HepG2 (cell line): Measurements from ENCODE around the gene CD2AP. TPM values are rescaled to one million over a fixed set of nuclear protein-coding genes. Genes with fewer than 3 reads are reported as not detected.

Experiments used
- ATAC-seq: fragments of 200-7000 bp; cut with Tn5 transposase; 3 replicates; pipeline ENCODE4 v1.9.1; 2020; ENCODE audit warnings: mild to moderate bottlenecking, moderate library complexity
- BruUV-seq: library from RNA; stranded (reverse); fragments of 400-500 nt; replicated peaks from 2 replicates; lab custom pipeline; 2021; lab: Mats Ljungman, UMichigan
- CTCF ChIA-PET: fragments of 300-600 bp; formaldehyde crosslinking; extraction: SDS; loops from one replicate; lab custom pipeline; 2021; ENCODE audit warnings: low total read pairs, inconsistent platforms, low intra/inter-chr PET ratio; lab: Yijun Ruan, JAX
- POLR2A ChIA-PET: fragments of 350-600 bp; sonication (Branson Sonifier 250); formaldehyde crosslinking; loops from one replicate; lab custom pipeline; 2020; ENCODE audit warnings: antibody characterized with exemption, inconsistent platforms; lab: Yijun Ruan, JAX
- DNase-seq: peaks from one replicate; pipeline ENCODE4 v3.0.0-alpha.2; 2015; ENCODE audit warnings: low spot score
- FAIRE-seq: peaks from 3 replicates; lab custom pipeline; 2011; peaks lifted over from hg19 to GRCh38; lab: Jason Lieb, UNC
- H2AFZ ChIP-seq: one replicate; pipeline ENCODE4 v1.6.1; 2011; ENCODE audit warnings: low read length, inconsistent platforms
- H3K27ac ChIP-seq: fragments of 300-600 bp; 3 replicates; pipeline ENCODE4 v1.8.0; 2011; ENCODE audit warnings: mixed run types, mild to moderate bottlenecking, mixed read lengths, low read length, inconsistent platforms; ENCODE audit not compliant: insufficient read depth; ENCODE audit errors: extremely low read length
- H3K27me3 ChIP-seq, 2 experiments: fragments of 200-600 bp in 1 of 2; 2 replicates in 1 of 2; 3 replicates in 1 of 2; pipeline versions ENCODE4 v1.6.0 to v1.8.0; 2011; ENCODE audit warnings: low read length in 2 of 2, mild to moderate bottlenecking in 2 of 2, moderate library complexity in 2 of 2, inconsistent platforms in 1 of 2; ENCODE audit not compliant: insufficient read depth in 2 of 2, control insufficient read depth in 1 of 2
- H3K36me3 ChIP-seq, 2 experiments: fragments of 200-600 bp in 1 of 2; replicated peaks in 1 of 2; 2 replicates in 1 of 2; 3 replicates in 1 of 2; pipeline versions ENCODE4 v1.5.1 to v1.8.0; 2011; ENCODE audit warnings: low read length in 2 of 2, inconsistent platforms in 1 of 2; ENCODE audit not compliant: insufficient read depth in 2 of 2, control insufficient read depth in 1 of 2
- H3K4me1 ChIP-seq: 2 replicates; pipeline ENCODE4 v1.5.1; 2012; ENCODE audit warnings: low read length, inconsistent platforms; ENCODE audit not compliant: insufficient read depth
- H3K4me2 ChIP-seq: 2 replicates; pipeline ENCODE4 v1.6.0; 2011; ENCODE audit warnings: low read depth, low read length, inconsistent platforms
- H3K4me3 ChIP-seq, 3 experiments: fragments of 200-600 bp in 1 of 3; sonication (generic), shearing (Covaris generic) in 1 of 3; replicated peaks in 1 of 3; 2 replicates each; pipeline ENCODE4 v1.5.1; 2011 to 2016; ENCODE audit warnings: low read length in 3 of 3, inconsistent platforms in 2 of 3, low read depth in 2 of 3, mild to moderate bottlenecking in 2 of 3, control low read depth in 1 of 3, mixed read lengths in 1 of 3; ENCODE audit not compliant: insufficient read depth in 1 of 3
- H3K79me2 ChIP-seq: one replicate; pipeline ENCODE4 v1.6.1; 2011; ENCODE audit warnings: low read length, inconsistent platforms; ENCODE audit not compliant: insufficient read depth
- H3K9ac ChIP-seq: 2 replicates; pipeline ENCODE4 v1.6.0; 2011; ENCODE audit warnings: mild to moderate bottlenecking, low read depth, low read length, inconsistent platforms; ENCODE audit not compliant: insufficient read depth
- H3K9me3 ChIP-seq: 2 replicates; pipeline ENCODE4 v1.5.1; 2012; ENCODE audit warnings: mild to moderate bottlenecking, low read length
- H4K20me1 ChIP-seq: 2 replicates; pipeline ENCODE4 v1.6.0; 2011; ENCODE audit warnings: inconsistent platforms, mild to moderate bottlenecking, low read length, moderate library complexity; ENCODE audit not compliant: insufficient read depth
- BCL6 ChIP-seq: IDR thresholded peaks from 2 replicates; pipeline ENCODE4 v1.6.1; 2016; ENCODE audit warnings: missing genetic modification reagents, missing compliant biosample characterization
- NRL ChIP-seq: sonication (generic); formaldehyde crosslinking; IDR thresholded peaks from 2 replicates; pipeline ENCODE4 v1.5.0; 2020; ENCODE audit warnings: missing genetic modification reagents, mild to moderate bottlenecking, moderate library complexity, borderline replicate concordance
- SIX1 ChIP-seq: sonication (generic); formaldehyde crosslinking; IDR thresholded peaks from 2 replicates; pipeline ENCODE4 v1.4.0; 2020; ENCODE audit warnings: missing genetic modification reagents, borderline replicate concordance
- TBX2 ChIP-seq: sonication (generic); formaldehyde crosslinking; IDR thresholded peaks from 2 replicates; pipeline ENCODE4 v1.5.0; 2020; ENCODE audit warnings: missing genetic modification reagents, mild to moderate bottlenecking, borderline replicate concordance
- ZNF431 ChIP-seq: sonication (generic); formaldehyde crosslinking; IDR thresholded peaks from 2 replicates; pipeline ENCODE4 v1.9.0; 2022; ENCODE audit warnings: missing genetic modification reagents, low read depth, mild to moderate bottlenecking, borderline replicate concordance
- ZNF501 ChIP-seq: sonication (generic); formaldehyde crosslinking; IDR thresholded peaks from 2 replicates; pipeline ENCODE4 v1.5.1; 2020; ENCODE audit warnings: mild to moderate bottlenecking, moderate library complexity, missing genetic modification reagents
- ZNF543 ChIP-seq: sonication (generic); formaldehyde crosslinking; IDR thresholded peaks from 2 replicates; pipeline ENCODE4 v1.4.0; 2020; ENCODE audit warnings: mild to moderate bottlenecking, missing genetic modification reagents
- ZNF768 ChIP-seq: sonication (generic); formaldehyde crosslinking; IDR thresholded peaks from 2 replicates; pipeline ENCODE4 v1.4.0; 2020; ENCODE audit warnings: missing genetic modification reagents
- WGBS: methylation state at CpG from one replicate; pipeline ENCODE4 v1.1.6; 2017; ENCODE audit warnings: low lambda C conversion rate; 5-methylcytosine and 5-hydroxymethylcytosine counted together
- in situ Hi-C: cut with HindIII; loops from 2 replicates; pipeline ENCODE4 v1.10.0; 2017; ENCODE audit warnings: low pct_unique_long_range_greater_than_20kb; ENCODE audit not compliant: extremely low pct_ligation_motif_present
- intact Hi-C: fragments of 100-400 bp; cut with micrococcal nuclease; formaldehyde crosslinking; loops from one replicate; pipeline ENCODE4 v1.10.0; 2022; ENCODE audit not compliant: unreplicated experiment
- polyA plus RNA-seq, 8 experiments: library from polyadenylated mRNA; depleted of rRNA in 3 of 8; stranded (reverse) in 7 of 8; unstranded in 1 of 8; fragments of >200 nt; fragmentation: Illumina TruSeq in 4 of 8; extraction: Trizol in 4 of 8; gene quantifications; 2 replicates each; pipeline versions ENCODE4 v1.2.1 to v1.2.3, GENCODE V29; 2011 to 2016; ENCODE audit warnings: low read depth in 4 of 8, missing spikeins in 1 of 8, mixed read lengths in 1 of 8; ENCODE audit not compliant: insufficient read depth in 1 of 8
- total RNA-seq, 5 experiments: library from RNA; depleted of rRNA; stranded (reverse); fragments of >200 nt; fragmentation: Illumina TruSeq; extraction: Trizol; gene quantifications; 2 replicates each; pipeline ENCODE4 v1.2.3, GENCODE V29; 2016; ENCODE audit warnings: low read depth in 1 of 5
- TF ChIP-seq, protein P1 (sequence below): sonication (generic); formaldehyde crosslinking; IDR thresholded peaks from 2 replicates; pipeline ENCODE4 v1.5.1; 2020; ENCODE audit warnings: mild to moderate bottlenecking, moderate library complexity, missing genetic modification reagents
- TF ChIP-seq, protein P2 (sequence below): sonication (generic); formaldehyde crosslinking; IDR thresholded peaks from 2 replicates; pipeline ENCODE4 v1.4.0; 2020; ENCODE audit warnings: missing genetic modification reagents
- TF ChIP-seq, protein P3 (sequence below): sonication (generic); formaldehyde crosslinking; IDR thresholded peaks from 2 replicates; pipeline ENCODE4 v1.8.0; 2022; ENCODE audit warnings: mild to moderate bottlenecking, missing genetic modification reagents; ENCODE audit not compliant: insufficient replicate concordance

The CD2AP gene
- total and polyA plus RNA-seq, 2 of the 13 experiments (the other 11 are each of a cell fraction or from before 2014, with no cell fraction given) = 8.6 to 31.9 TPM

DNA sequence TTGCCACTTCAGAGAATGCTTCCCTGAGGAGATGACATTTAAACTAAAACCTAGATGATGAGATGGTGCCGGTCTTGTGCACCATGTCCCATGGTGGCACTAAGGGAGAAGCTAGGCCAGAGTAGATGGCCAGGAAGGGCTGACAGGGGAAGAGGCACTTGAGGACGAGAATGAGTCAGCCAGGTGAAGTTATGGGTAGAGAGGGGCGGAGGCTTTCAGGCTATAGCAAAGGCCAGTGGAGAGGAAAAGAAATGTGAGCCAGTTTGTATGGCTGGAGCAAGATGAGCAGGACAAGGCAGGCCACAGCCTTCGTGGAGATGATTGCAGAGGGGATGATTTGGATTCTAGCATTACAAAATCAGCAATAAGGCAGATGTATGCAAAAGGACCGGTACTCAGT, 176.1 kb downstream of the CD2AP start:
- in situ Hi-C loops (no loop called here), intact Hi-C loops (no loop called here)
- WGBS = 17% methylated on average over 5 of the region's 5 CpGs
- no peak for DNase-seq
- Histone ChIP-seq H3K4me1 (no peaks in the 10 kb centered on the region), H3K4me2 (no peak overlapping the region), H2AFZ (no peak overlapping the region), H3K36me3 (no peaks in the 10 kb centered on the region), H3K4me3 (no peak overlapping the region), H3K27ac (no peak overlapping the region), H3K79me2 (no peaks in the 10 kb centered on the region), H4K20me1 (no peaks in the 10 kb centered on the region), H3K27me3 (peaks cover 0 to 10% of the 10 kb centered on the region in 2 experiments; a peak in 1 of 5 replicates), H3K9me3 (no peaks in the 10 kb centered on the region), H3K9ac (no peak overlapping the region)
- POLR2A ChIA-PET = no interaction called here
- no peak for ATAC-seq
- no peak for FAIRE-seq
- CTCF ChIA-PET = no interaction called here
- no TSS peak for BruUV-seq
- TF ChIP-seq, protein P1, sequence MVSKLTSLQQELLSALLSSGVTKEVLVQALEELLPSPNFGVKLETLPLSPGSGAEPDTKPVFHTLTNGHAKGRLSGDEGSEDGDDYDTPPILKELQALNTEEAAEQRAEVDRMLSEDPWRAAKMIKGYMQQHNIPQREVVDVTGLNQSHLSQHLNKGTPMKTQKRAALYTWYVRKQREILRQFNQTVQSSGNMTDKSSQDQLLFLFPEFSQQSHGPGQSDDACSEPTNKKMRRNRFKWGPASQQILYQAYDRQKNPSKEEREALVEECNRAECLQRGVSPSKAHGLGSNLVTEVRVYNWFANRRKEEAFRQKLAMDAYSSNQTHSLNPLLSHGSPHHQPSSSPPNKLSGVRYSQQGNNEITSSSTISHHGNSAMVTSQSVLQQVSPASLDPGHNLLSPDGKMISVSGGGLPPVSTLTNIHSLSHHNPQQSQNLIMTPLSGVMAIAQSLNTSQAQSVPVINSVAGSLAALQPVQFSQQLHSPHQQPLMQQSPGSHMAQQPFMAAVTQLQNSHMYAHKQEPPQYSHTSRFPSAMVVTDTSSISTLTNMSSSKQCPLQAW (CRISPR knock-in tag) = no peak
- TF ChIP-seq ZNF543 (CRISPR knock-in tag) (no peak), ZNF431 (CRISPR knock-in tag) (no peak), ZNF501 (CRISPR knock-in tag) (no peak)
- TF ChIP-seq, all 625 proteins: peak for 0

DNA sequence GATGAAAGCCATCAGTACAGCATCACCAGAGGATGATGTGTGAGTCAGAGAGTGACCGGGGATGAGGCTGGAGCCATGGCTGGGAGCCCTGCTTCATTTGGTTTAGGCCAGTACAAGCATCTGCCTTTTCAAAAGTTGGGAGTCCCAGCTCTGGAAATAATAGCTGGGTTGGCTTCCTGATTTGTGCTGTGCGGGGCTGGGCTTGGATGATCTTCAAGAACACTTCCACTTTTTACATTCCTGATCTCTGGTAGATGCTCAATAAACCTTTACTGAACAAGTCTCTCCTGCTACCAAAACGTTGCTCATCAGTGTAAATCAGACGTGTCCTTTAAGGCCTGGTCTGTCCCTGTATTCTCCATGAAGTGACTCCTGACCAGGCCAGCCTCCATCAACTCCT, 176.7 kb downstream of the CD2AP start:
- FAIRE-seq (no peak), DNase-seq (no peak), ATAC-seq (no peak)
- Histone ChIP-seq H3K79me2 (no peaks in the 10 kb centered on the region), H3K27ac (no peak overlapping the region), H3K4me2 (no peak overlapping the region), H2AFZ (no peak overlapping the region), H3K4me1 (no peaks in the 10 kb centered on the region), H3K4me3 (no peak overlapping the region), H4K20me1 (no peaks in the 10 kb centered on the region), H3K9ac (no peak overlapping the region), H3K9me3 (no peaks in the 10 kb centered on the region), H3K36me3 (no peaks in the 10 kb centered on the region), H3K27me3 (peaks cover 0 to 10% of the 10 kb centered on the region in 2 experiments; a peak in 1 of 5 replicates)
- POLR2A ChIA-PET = no interaction called here
- no TSS peak for BruUV-seq
- CTCF ChIA-PET = no interaction called here
- TF ChIP-seq NRL (CRISPR knock-in tag) = no peak
- TF ChIP-seq, protein P2, sequence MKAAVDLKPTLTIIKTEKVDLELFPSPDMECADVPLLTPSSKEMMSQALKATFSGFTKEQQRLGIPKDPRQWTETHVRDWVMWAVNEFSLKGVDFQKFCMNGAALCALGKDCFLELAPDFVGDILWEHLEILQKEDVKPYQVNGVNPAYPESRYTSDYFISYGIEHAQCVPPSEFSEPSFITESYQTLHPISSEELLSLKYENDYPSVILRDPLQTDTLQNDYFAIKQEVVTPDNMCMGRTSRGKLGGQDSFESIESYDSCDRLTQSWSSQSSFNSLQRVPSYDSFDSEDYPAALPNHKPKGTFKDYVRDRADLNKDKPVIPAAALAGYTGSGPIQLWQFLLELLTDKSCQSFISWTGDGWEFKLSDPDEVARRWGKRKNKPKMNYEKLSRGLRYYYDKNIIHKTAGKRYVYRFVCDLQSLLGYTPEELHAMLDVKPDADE = no peak
- TF ChIP-seq BCL6 (CRISPR knock-in tag) = no peak
- TF ChIP-seq SIX1 = no peak
- TF ChIP-seq ZNF768 (CRISPR knock-in tag) = no peak
- TF ChIP-seq, protein P3, sequence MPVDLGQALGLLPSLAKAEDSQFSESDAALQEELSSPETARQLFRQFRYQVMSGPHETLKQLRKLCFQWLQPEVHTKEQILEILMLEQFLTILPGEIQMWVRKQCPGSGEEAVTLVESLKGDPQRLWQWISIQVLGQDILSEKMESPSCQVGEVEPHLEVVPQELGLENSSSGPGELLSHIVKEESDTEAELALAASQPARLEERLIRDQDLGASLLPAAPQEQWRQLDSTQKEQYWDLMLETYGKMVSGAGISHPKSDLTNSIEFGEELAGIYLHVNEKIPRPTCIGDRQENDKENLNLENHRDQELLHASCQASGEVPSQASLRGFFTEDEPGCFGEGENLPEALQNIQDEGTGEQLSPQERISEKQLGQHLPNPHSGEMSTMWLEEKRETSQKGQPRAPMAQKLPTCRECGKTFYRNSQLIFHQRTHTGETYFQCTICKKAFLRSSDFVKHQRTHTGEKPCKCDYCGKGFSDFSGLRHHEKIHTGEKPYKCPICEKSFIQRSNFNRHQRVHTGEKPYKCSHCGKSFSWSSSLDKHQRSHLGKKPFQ (CRISPR knock-in tag) = no peak
- no peak for TF ChIP-seq TBX2 (CRISPR knock-in tag)
- in situ Hi-C loops = no loop called here
- WGBS = 13% methylated on average over 4 of the region's 4 CpGs
- intact Hi-C loops = no loop called here
